ENCODE data around the gene ENAH. TPM values are rescaled to one million over a fixed set of nuclear protein-coding genes. Genes with fewer than 3 reads are reported as not detected.
A peak's percentile ranks its signal among the peaks of the same experiment; 100 is the strongest.

ENAH gene
- total RNA-seq, 4 donors from 2014 or later, result 18.7 to 60.7 (median 30.5) TPM

- ATAC-seq (ENCODE audit: low FRiP score), result peak; percentile 64
- TF ChIP-seq CTCF (IDR thresholded peaks at IDR 0.05), result no peak
- DNase-seq (ENCODE audit: low spot score), result peak; percentile 62
Observed at GRCh38 chr1:225653463-225654276, 747 bp upstream of the ENAH start.

- TF ChIP-seq CTCF (IDR thresholded peaks at IDR 0.05), result no peak
- peak; percentile 11 for ATAC-seq (ENCODE audit: low FRiP score)
- no peak for DNase-seq (ENCODE audit: low spot score)
Observed at GRCh38 chr1:225651872-225652728, 823 bp downstream of the ENAH start.

GRCh38 chr1:225651376-225651871, 1.5 kb downstream of the ENAH start:
- no peak for ATAC-seq (ENCODE audit: low FRiP score)
- no peak for DNase-seq (ENCODE audit: low spot score)
- TF ChIP-seq CTCF (IDR thresholded peaks at IDR 0.05), result no peak

- DNase-seq (ENCODE audit: low spot score), result no peak
- TF ChIP-seq CTCF (IDR thresholded peaks at IDR 0.05), result no peak
- no peak for ATAC-seq (ENCODE audit: low FRiP score)
Observed at GRCh38 chr1:225650179-225650578, 2.7 kb downstream of the ENAH start.

GRCh38 chr1:225645194-225645895, 7.6 kb downstream of the ENAH start:
- ATAC-seq (ENCODE audit: low FRiP score), result no peak
- TF ChIP-seq CTCF (IDR thresholded peaks at IDR 0.05), result no peak
- no peak for DNase-seq (ENCODE audit: low spot score)

GRCh38 chr1:225644666-225645065, 8.3 kb downstream of the ENAH start:
- no peak for DNase-seq (ENCODE audit: low spot score)
- no peak for TF ChIP-seq CTCF (IDR thresholded peaks at IDR 0.05)
- ATAC-seq (ENCODE audit: low FRiP score), result no peak
